AG04450 (cell line): ENCODE data around the gene FBXW8. TPM values are rescaled to one million over a fixed set of nuclear protein-coding genes. Genes with fewer than 3 reads are reported as not detected.

Experiments
- CTCF ChIA-PET: fragments of 300-600, 350-600 bp; formaldehyde crosslinking; extraction: SDS; loops from one replicate; lab custom pipeline; 2022; ENCODE audit warnings: antibody characterized with exemption, inconsistent platforms; lab: Charles Lee
- POLR2A ChIA-PET: fragments of 350-600 bp; formaldehyde crosslinking; extraction: SDS; loops from one replicate; lab custom pipeline; 2021; ENCODE audit warnings: antibody characterized with exemption, inconsistent platforms; lab: Yijun Ruan, JAX
- DNase-seq: peaks from one replicate; pipeline ENCODE4 v3.0.0-alpha.2; 2011; ENCODE audit warnings: low read depth, low spot score
- H3K27ac ChIP-seq: one replicate; pipeline ENCODE4 v1.5.1; 2012; ENCODE audit warnings: low read depth, low read length, control low read depth
- H3K27me3 ChIP-seq: one replicate; pipeline ENCODE4 v1.6.0; 2012; ENCODE audit warnings: low read length; ENCODE audit not compliant: control insufficient read depth, insufficient read depth
- H3K4me3 ChIP-seq: 2 replicates; pipeline ENCODE4 v1.5.1; 2011; ENCODE audit warnings: mild to moderate bottlenecking, low read depth, low read length, control low read depth
- H3K9me3 ChIP-seq: 2 replicates; pipeline ENCODE4 v1.5.1; 2012; ENCODE audit warnings: low read length; ENCODE audit not compliant: control insufficient read depth, insufficient read depth
- polyA minus RNA-seq: library from RNA; depleted of rRNA, polyadenylated mRNA; stranded (reverse); fragments of >200 nt; gene quantifications from 2 replicates; pipeline ENCODE4 v1.2.3, GENCODE V29; 2011; rRNA and poly(A)+ RNA removed
- polyA plus RNA-seq: library from polyadenylated mRNA; depleted of rRNA; stranded (reverse); fragments of >200 nt; gene quantifications from 2 replicates; pipeline ENCODE4 v1.2.3, GENCODE V29; 2011; rRNA removed
- TF ChIP-seq, protein P1 (sequence below): IDR thresholded peaks from 2 replicates; pipeline ENCODE4 v1.5.1; 2011; ENCODE audit warnings: low read depth, low read length, control low read depth, inconsistent platforms

FBXW8 gene, protein sequence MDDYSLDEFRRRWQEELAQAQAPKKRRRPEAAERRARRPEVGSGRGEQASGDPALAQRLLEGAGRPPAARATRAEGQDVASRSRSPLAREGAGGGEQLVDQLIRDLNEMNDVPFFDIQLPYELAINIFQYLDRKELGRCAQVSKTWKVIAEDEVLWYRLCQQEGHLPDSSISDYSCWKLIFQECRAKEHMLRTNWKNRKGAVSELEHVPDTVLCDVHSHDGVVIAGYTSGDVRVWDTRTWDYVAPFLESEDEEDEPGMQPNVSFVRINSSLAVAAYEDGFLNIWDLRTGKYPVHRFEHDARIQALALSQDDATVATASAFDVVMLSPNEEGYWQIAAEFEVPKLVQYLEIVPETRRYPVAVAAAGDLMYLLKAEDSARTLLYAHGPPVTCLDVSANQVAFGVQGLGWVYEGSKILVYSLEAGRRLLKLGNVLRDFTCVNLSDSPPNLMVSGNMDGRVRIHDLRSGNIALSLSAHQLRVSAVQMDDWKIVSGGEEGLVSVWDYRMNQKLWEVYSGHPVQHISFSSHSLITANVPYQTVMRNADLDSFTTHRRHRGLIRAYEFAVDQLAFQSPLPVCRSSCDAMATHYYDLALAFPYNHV
- polyA plus RNA-seq (23.0 and 24.5 TPM in 2 replicates), polyA minus RNA-seq (45.0 and 46.9 TPM in 2 replicates)

DNA sequence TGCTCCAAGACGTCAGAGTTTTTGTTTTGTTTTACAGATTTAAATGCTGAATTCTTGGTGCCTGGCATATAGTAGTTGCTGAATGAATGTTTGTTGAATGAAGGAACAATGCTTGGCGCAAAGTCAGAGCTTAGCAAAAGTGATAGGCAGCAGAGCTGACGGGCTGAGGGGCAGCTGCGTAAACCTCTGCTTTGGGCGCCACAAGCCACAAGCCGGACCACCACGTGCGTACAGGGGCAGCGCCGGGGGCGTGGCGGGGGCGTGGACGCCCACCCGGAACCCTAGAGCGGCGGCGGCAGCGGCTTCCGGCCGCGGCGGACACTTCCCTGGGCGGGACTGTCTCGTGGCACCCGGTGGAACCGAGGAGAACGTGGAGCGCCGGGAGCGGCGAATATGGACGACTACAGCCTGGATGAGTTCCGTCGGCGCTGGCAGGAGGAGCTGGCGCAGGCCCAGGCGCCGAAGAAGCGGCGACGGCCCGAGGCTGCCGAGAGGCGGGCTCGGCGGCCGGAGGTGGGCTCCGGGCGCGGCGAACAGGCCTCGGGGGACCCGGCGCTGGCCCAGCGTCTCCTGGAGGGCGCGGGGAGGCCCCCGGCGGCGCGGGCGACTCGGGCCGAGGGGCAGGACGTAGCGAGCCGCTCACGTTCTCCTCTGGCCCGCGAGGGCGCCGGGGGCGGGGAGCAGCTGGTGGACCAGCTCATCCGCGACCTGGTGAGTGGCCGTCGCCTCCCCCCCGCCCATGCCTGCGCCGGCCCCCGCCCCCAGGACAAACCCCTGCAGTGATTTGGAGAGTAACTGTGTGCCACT, at the start of gene FBXW8:
FBXW8 (plus strand) TSS at position 306 of the 807 bp plus-strand sequence; CDS start at position 394, 88 bp downstream.
- TF ChIP-seq, protein P1, sequence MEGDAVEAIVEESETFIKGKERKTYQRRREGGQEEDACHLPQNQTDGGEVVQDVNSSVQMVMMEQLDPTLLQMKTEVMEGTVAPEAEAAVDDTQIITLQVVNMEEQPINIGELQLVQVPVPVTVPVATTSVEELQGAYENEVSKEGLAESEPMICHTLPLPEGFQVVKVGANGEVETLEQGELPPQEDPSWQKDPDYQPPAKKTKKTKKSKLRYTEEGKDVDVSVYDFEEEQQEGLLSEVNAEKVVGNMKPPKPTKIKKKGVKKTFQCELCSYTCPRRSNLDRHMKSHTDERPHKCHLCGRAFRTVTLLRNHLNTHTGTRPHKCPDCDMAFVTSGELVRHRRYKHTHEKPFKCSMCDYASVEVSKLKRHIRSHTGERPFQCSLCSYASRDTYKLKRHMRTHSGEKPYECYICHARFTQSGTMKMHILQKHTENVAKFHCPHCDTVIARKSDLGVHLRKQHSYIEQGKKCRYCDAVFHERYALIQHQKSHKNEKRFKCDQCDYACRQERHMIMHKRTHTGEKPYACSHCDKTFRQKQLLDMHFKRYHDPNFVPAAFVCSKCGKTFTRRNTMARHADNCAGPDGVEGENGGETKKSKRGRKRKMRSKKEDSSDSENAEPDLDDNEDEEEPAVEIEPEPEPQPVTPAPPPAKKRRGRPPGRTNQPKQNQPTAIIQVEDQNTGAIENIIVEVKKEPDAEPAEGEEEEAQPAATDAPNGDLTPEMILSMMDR, result no peak
- Histone ChIP-seq H3K4me3 (peak within 1 kb of the TSS; percentile 72), H3K27ac (peak within 1 kb of the TSS; percentile 52), H3K9me3 (peaks cover 2% of the 10 kb centered on the region; the same call in 1 of the 2 replicates), H3K27me3 (no peaks in the 10 kb centered on the region)
- DNase-seq, result peak; percentile 15
- ChIA-PET CTCF (no interaction called here), POLR2A (interaction anchor here (0.9 kb wide), 1 partner anchor 14 kb away, joined by 3 read pairs; no protein-coding TSS in a partner anchor)

DNA sequence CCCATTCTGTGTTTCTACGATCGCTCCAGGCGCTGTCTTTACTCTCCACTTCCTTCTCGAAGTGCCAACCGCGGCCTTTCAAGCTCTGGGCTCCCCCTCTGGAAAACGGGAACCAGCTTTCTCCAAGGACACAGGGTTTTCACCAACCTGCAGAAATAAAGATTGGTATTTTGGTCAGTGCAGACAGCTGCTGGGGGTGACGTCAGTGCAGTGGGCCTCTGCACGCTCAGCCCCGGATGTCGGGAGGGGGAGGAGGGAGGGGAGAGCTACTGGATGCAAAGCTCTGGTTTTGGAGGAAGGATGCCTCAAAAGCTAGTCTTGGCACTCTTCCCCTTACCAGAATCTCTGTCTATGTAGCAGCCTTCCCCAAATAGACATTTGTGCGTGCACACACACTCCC, 49.4 kb upstream of the FBXW8 start:
- Histone ChIP-seq H3K27me3 (peaks cover 3% of the 10 kb centered on the region), H3K4me3 (no peak overlapping the region), H3K9me3 (no peaks in the 10 kb centered on the region), H3K27ac (no peak overlapping the region)
- TF ChIP-seq, protein P1, result no peak
- DNase-seq, result peak; percentile 75
- ChIA-PET CTCF (no interaction called here), POLR2A (interaction anchor here (0.6 kb wide), 3 partner anchors 20 to 542 kb away, joined by 3 to 5 read pairs (median 4); partner anchors contain the start of gene HRK)

DNA sequence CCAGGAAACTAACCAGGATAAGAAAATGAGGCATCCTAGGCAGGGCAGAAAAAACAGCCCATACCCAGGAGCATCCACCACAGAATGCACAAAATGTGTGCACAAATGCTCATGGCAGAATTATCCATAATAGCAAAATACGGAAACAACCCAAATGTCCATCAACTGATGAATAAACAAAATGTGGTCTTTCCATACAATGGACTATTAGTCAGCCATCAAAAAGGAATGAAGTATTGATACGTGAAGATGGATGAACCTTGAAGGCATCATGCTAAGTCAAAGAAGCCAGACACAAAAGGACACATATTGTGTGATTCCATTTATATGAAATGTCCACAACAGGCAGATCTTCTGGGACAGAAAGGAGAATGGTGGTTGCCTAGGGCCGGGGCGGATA, 48.6 kb upstream of the FBXW8 start:
- Histone ChIP-seq H3K9me3 (no peaks in the 10 kb centered on the region), H3K4me3 (no peak overlapping the region), H3K27ac (no peak overlapping the region), H3K27me3 (peaks cover 3% of the 10 kb centered on the region)
- ChIA-PET POLR2A (no interaction called here), CTCF (interaction anchor here (1.0 to 1.2 kb wide), 2 partner anchors 11 to 38 kb away, joined by 3 read pairs; no protein-coding TSS in a partner anchor)
- TF ChIP-seq, protein P1, result no peak
- DNase-seq, result no peak

DNA sequence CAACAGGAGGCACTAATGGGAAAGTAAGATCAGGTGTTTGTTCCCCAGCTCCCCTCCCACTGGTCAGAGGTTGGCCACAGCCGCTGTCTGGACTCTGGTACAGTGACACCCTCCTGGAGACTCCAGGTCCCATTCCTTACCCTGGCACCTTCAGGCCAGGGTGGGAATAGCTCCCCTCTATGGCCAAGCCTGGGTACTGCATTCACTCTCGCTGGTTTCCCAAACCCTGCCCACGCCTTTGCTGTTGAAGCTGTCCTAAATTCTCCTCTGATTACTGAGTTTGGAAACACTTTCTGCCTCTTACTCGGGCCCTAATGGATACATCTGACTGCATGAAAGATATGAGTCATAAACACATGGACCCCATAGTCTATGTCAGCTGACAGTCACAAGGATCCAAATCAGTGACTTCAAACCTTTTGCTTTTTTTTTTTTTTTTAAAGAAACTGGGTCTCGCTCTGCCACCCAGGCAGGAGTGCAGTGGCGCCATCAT, 47.4 kb upstream of the FBXW8 start:
- ChIA-PET POLR2A (no interaction called here), CTCF (interaction anchor here (0.5 to 1.2 kb wide), 6 partner anchors 10 to 147 kb away, joined by 3 to 6 read pairs (median 3); no protein-coding TSS in a partner anchor)
- Histone ChIP-seq H3K27ac (peak overlapping the region; percentile 21), H3K9me3 (no peaks in the 10 kb centered on the region), H3K27me3 (peaks cover 3% of the 10 kb centered on the region), H3K4me3 (no peak overlapping the region)
- TF ChIP-seq, protein P1, result peak; percentile 67
- DNase-seq, result peak; percentile 27
